GM12878 (cell line): Measurements from ENCODE around the gene TAPT1. TPM values are rescaled to one million over a fixed set of nuclear protein-coding genes. Genes with fewer than 3 reads are reported as not detected.

Experiments
- ATAC-seq: fragments of 200-7000 bp; cut with Tn5 transposase; 3 replicates; pipeline ENCODE4 v1.9.1; 2020; ENCODE audit warnings: mild to moderate bottlenecking, moderate library complexity
- BruUV-seq: library from RNA; stranded (reverse); fragments of 400-500 nt; replicated peaks from 2 replicates; lab custom pipeline; 2021; lab: Mats Ljungman, UMichigan
- CTCF ChIA-PET: fragments of 300-600 bp; sonication (Branson Sonifier 250); formaldehyde crosslinking; extraction: SDS; loops from one replicate; lab custom pipeline; 2021; ENCODE audit warnings: inconsistent platforms; lab: Yijun Ruan, JAX
- POLR2A ChIA-PET: fragments of 350-600 bp; formaldehyde crosslinking; extraction: SDS; loops from one replicate; lab custom pipeline; 2021; ENCODE audit warnings: inconsistent platforms; lab: Charles Lee
- RAD21 ChIA-PET: fragments of 300-600 bp; sonication (Branson Sonifier 250); formaldehyde crosslinking; loops from one replicate; lab custom pipeline; 2023; ENCODE audit warnings: antibody characterized with exemption; ENCODE audit not compliant: unreplicated experiment; lab: Charles Lee
- SMC1A ChIA-PET: fragments of 300-600 bp; sonication (Branson Sonifier 250); formaldehyde crosslinking; loops from one replicate; lab custom pipeline; 2023; ENCODE audit not compliant: unreplicated experiment, uncharacterized antibody; lab: Charles Lee
- DNase-seq: peaks from one replicate; pipeline ENCODE4 v3.0.0-alpha.2; 2011; ENCODE audit warnings: low read depth, low spot score
- FAIRE-seq: peaks from 3 replicates; lab custom pipeline; 2011; peaks lifted over from hg19 to GRCh38; lab: Jason Lieb, UNC
- H2AFZ ChIP-seq: 2 replicates; pipeline ENCODE4 v1.6.0; 2011; ENCODE audit warnings: low read depth, low read length, control low read depth; ENCODE audit not compliant: control insufficient read depth
- H3K27ac ChIP-seq: 2 replicates; pipeline ENCODE4 v1.5.1; 2011; ENCODE audit warnings: control low read depth; ENCODE audit not compliant: control insufficient read depth, insufficient read depth
- H3K27me3 ChIP-seq, 2 experiments: replicated peaks in 1 of 2; 2 replicates each; pipeline versions ENCODE4 v1.6.0 to v1.6.1; 2011; ENCODE audit warnings: low read length in 1 of 2; ENCODE audit not compliant: control insufficient read depth in 2 of 2, insufficient read depth in 2 of 2
- H3K36me3 ChIP-seq, 2 experiments: 2 replicates each; pipeline ENCODE4 v1.5.1; 2011; ENCODE audit warnings: low read length in 1 of 2; ENCODE audit not compliant: control insufficient read depth in 2 of 2, insufficient read depth in 2 of 2
- H3K4me1 ChIP-seq: 2 replicates; pipeline ENCODE4 v1.6.1; 2011; ENCODE audit warnings: mild to moderate bottlenecking, low read length, moderate library complexity, mixed read lengths; ENCODE audit not compliant: control insufficient read depth, insufficient read depth
- H3K4me2 ChIP-seq: 2 replicates; pipeline ENCODE4 v1.6.0; 2011; ENCODE audit warnings: control low read depth; ENCODE audit not compliant: control insufficient read depth, insufficient read depth
- H3K4me3 ChIP-seq: fragments of 200-600 bp; sonication (generic); 2 replicates; pipeline ENCODE4 v1.5.1; 2016
- H3K79me2 ChIP-seq: 2 replicates; pipeline ENCODE4 v1.6.0; 2011; ENCODE audit warnings: low read length; ENCODE audit not compliant: control insufficient read depth, insufficient read depth
- H3K9ac ChIP-seq: 2 replicates; pipeline ENCODE4 v1.8.0; 2011; ENCODE audit warnings: low read length, control low read depth, mixed read lengths; ENCODE audit not compliant: control insufficient read depth, insufficient read depth
- H3K9me3 ChIP-seq: replicated peaks from 3 replicates; pipeline ENCODE4 v1.5.1; 2011; ENCODE audit warnings: mild to moderate bottlenecking, low read length; ENCODE audit not compliant: control insufficient read depth, insufficient read depth
- H4K20me1 ChIP-seq: 2 replicates; pipeline ENCODE4 v1.6.0; 2011; ENCODE audit not compliant: control insufficient read depth, insufficient read depth
- BRCA1 ChIP-seq: IDR thresholded peaks from 2 replicates; pipeline ENCODE4 v1.6.1; 2011; ENCODE audit warnings: low read depth, low read length, improper control_type of control experiment
- DPF2 ChIP-seq: fragments of 450-650 bp; IDR thresholded peaks from 2 replicates; pipeline ENCODE4 v1.6.1; 2017; ENCODE audit warnings: mild to moderate bottlenecking
- EZH2 ChIP-seq: IDR thresholded peaks from 2 replicates; pipeline ENCODE4 v1.6.1; 2012; ENCODE audit warnings: low read depth, mild to moderate bottlenecking, control low read depth, inconsistent platforms, low read length, borderline replicate concordance; ENCODE audit not compliant: control insufficient read depth
- KAT2A ChIP-seq: conservative IDR thresholded peaks from 2 replicates; pipeline ENCODE4 v1.6.1; 2011; ENCODE audit warnings: low read depth, low read length; ENCODE audit not compliant: control insufficient read depth
- NBN ChIP-seq: fragments of 450-650 bp; IDR thresholded peaks from 2 replicates; pipeline ENCODE4 v1.6.1; 2016
- PML ChIP-seq: IDR thresholded peaks from 2 replicates; pipeline ENCODE4 v1.6.1; 2012; ENCODE audit warnings: low read length, inconsistent platforms
- SMC3 ChIP-seq: IDR thresholded peaks from 2 replicates; pipeline ENCODE4 v1.6.1; 2011; ENCODE audit warnings: low read length, improper control_type of control experiment, borderline replicate concordance
- TBL1XR1 ChIP-seq: IDR thresholded peaks from 2 replicates; pipeline ENCODE4 v1.6.1; 2012; ENCODE audit warnings: low read depth, low read length, improper control_type of control experiment
- TCF12 ChIP-seq: IDR thresholded peaks from 2 replicates; pipeline ENCODE4 v1.6.1; 2011; ENCODE audit warnings: low read depth, mild to moderate bottlenecking, low read length
- TCF7 ChIP-seq: IDR thresholded peaks from 2 replicates; pipeline ENCODE4 v1.6.1; 2014; ENCODE audit warnings: antibody characterized with exemption, borderline replicate concordance
- WGBS: methylation state at CpG from one replicate; pipeline ENCODE4 v1.1.6; 2016; ENCODE audit warnings: low lambda C conversion rate; ENCODE audit not compliant: insufficient replicate concordance, insufficient coverage; ENCODE audit errors: missing lambda C conversion rate; 5-methylcytosine and 5-hydroxymethylcytosine counted together
- in situ Hi-C: fragments of 300-500 bp; cut with MboI; formaldehyde crosslinking; loops from 9 replicates; pipeline ENCODE4 v1.14.3; 2018; ENCODE audit warnings: mixed read lengths
- intact Hi-C: fragments of 100-400 bp; cut with micrococcal nuclease; formaldehyde crosslinking; loops from one replicate; pipeline ENCODE4 v1.14.2; 2022; ENCODE audit not compliant: unreplicated experiment
- polyA plus RNA-seq, 11 experiments: library from polyadenylated mRNA; depleted of rRNA in 4 of 11; unstranded in 6 of 11; stranded (reverse) in 5 of 11; fragments of >200 nt; fragmentation: Nextera tagmentation in 4 of 11; fragmentation: Illumina TruSeq in 1 of 11; extraction: Ambion mirVana in 4 of 11; extraction: Trizol in 1 of 11; gene quantifications; 1 replicate in 1 of 11; 2 replicates in 10 of 11; pipeline versions ENCODE4 v1.2.1 to v1.2.3, GENCODE V29; 2011 to 2016; ENCODE audit warnings: inconsistent platforms in 2 of 11, missing spikeins in 2 of 11, low read depth in 1 of 11
- total RNA-seq, 4 experiments: library from RNA; depleted of rRNA in 3 of 4; stranded (reverse); fragments of >200 nt in 3 of 4; fragmentation: Illumina TruSeq in 1 of 4; extraction: Trizol in 1 of 4; gene quantifications; 2 replicates each; pipeline versions ENCODE4 v1.2.1 to v1.2.3, GENCODE V29; 2013 to 2021
- TF ChIP-seq, protein P1 (sequence below): fragments of 450-650 bp; formaldehyde crosslinking; IDR thresholded peaks from 2 replicates; pipeline ENCODE4 v1.4.0; 2022; ENCODE audit warnings: mild to moderate bottlenecking, moderate library complexity
- TF ChIP-seq, protein P2 (sequence below): IDR thresholded peaks from 2 replicates; pipeline ENCODE4 v1.6.1; 2012; ENCODE audit warnings: improper control_type of control experiment, low read depth, low read length; ENCODE audit not compliant: insufficient replicate concordance

Gene TAPT1
- total and polyA plus RNA-seq, 10 of the 15 experiments (the other 5 are each of a cell fraction or from before 2014, with no cell fraction given), result 0.91 to 23.3 (median 9.5) TPM

DNA sequence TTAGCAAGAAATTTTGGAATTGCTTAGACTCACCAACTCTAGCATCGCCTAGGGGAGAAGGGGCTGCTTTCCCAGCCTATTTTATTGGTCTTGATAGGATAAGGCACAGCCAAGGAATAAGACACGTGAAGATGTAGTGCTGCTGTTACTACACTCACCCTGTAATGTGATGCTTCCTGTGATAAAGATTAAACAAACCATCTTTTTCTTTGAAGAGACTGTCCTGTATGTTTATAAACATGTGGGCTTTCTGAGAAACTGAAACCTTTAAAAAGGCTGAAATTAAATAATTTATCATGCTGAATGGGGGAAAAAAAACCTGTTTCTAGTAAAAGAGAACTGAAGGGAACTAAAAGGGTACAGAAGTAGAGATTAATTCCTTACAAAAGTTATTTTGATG is 13.2 kb downstream of the TAPT1 start (continued):
- TF ChIP-seq BRCA1, result no peak
- TF ChIP-seq TCF7, result no peak
- no peak for TF ChIP-seq PML
- no peak for TF ChIP-seq KAT2A
- TF ChIP-seq TBL1XR1, result no peak

DNA sequence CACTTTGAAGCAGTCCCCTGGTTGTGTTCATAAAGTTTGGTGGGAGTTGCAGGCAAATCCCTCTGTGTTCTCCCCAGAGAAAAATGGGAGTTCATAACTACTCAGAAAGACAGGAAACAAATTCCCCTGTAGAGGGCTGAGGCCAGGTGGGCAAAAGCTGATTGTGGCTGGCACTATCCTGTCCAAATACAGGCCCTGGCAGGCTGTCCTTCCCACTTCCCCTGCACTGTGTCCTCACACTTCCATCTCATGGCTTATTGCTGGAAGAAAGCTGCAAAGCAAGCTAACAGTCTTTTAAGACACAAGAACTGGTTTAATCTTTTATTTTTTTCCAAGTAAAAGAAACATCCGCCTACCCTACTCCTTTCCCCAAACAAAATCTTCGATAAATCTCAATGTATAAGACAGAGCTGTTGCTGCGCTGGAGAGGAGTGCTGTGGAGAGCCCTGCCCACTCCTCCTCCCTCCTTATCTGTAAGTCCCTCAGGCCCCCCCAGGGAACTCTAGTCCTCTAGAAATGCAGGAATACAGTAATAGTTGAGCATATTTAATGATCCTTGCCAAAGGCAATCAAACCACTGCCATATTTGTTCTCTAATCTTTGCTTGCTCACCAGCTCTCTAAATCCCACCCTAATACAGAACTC is 14.0 kb downstream of the TAPT1 start:
- no peaks in the 10 kb centered on the region for H3K27me3 ChIP-seq
- RAD21 ChIA-PET, result interaction anchor here (1.0 kb wide), 1 partner anchor 12 kb away, joined by 3 read pairs; no protein-coding TSS in a partner anchor
- peak; percentile 54 for ATAC-seq
- SMC1A ChIA-PET, result interaction anchor here (0.9 to 2.8 kb wide), 4 partner anchors 10 to 52 kb away, joined by 3 to 10 read pairs (median 6); no protein-coding TSS in a partner anchor
- H3K9ac ChIP-seq, result no peak overlapping the region
- no peak overlapping the region for H2AFZ ChIP-seq
- no TSS peak for BruUV-seq
- peaks cover 3% of the 10 kb centered on the region for H3K79me2 ChIP-seq
- H3K4me1 ChIP-seq, result peaks cover 13% of the 10 kb centered on the region
- H3K36me3 ChIP-seq, result peaks cover 0 to 3% of the 10 kb centered on the region in 2 experiments; a peak in 1 of 4 replicates
- 100% methylated on average over 3 of the region's 3 CpGs for WGBS
- H3K9me3 ChIP-seq, result no peaks in the 10 kb centered on the region
- CTCF ChIA-PET, result interaction anchor here (1.8 to 4.0 kb wide), 3 partner anchors 12 to 16 kb away, joined by 3 to 21 read pairs (median 6); no protein-coding TSS in a partner anchor
- intact Hi-C loops, result loop anchor here (10.0 kb wide), 1 partner anchor 437 kb away; the partner anchor contains the start of gene CD38
- no peak overlapping the region for H3K4me3 ChIP-seq
- no peak for DNase-seq
- FAIRE-seq, result no peak
- H4K20me1 ChIP-seq, result 0 out of 2 replicates have a peak, but pooled peaks cover 5% of the 10 kb centered on the region
- H3K4me2 ChIP-seq, result no peak overlapping the region
- in situ Hi-C loops, result no loop called here
- no peak overlapping the region; the same call in 1 of the 2 replicates for H3K27ac ChIP-seq
- POLR2A ChIA-PET, result no interaction called here
- TF ChIP-seq EZH2, result no peak
- TF ChIP-seq, protein P1, sequence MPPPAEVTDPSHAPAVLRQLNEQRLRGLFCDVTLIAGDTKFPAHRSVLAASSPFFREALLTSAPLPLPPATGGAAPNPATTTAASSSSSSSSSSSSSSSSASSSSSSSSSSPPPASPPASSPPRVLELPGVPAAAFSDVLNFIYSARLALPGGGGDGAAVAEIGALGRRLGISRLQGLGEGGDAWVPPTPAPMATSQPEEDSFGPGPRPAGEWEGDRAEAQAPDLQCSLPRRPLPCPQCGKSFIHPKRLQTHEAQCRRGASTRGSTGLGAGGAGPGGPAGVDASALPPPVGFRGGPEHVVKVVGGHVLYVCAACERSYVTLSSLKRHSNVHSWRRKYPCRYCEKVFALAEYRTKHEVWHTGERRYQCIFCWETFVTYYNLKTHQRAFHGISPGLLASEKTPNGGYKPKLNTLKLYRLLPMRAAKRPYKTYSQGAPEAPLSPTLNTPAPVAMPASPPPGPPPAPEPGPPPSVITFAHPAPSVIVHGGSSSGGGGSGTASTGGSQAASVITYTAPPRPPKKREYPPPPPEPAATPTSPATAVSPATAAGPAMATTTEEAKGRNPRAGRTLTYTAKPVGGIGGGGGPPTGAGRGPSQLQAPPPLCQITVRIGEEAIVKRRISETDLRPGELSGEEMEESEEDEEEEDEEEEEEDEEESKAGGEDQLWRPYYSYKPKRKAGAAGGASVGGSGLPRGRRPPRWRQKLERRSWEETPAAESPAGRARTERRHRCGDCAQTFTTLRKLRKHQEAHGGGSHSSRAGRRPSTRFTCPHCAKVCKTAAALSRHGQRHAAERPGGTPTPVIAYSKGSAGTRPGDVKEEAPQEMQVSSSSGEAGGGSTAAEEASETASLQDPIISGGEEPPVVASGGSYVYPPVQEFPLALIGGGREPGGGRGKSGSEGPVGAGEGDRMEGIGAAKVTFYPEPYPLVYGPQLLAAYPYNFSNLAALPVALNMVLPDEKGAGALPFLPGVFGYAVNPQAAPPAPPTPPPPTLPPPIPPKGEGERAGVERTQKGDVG (CRISPR knock-in tag), result no peak
- TF ChIP-seq TCF7, result no peak
- TF ChIP-seq TCF12, result no peak
- no peak for TF ChIP-seq NBN
- TF ChIP-seq SMC3, result no peak
- TF ChIP-seq, protein P2, sequence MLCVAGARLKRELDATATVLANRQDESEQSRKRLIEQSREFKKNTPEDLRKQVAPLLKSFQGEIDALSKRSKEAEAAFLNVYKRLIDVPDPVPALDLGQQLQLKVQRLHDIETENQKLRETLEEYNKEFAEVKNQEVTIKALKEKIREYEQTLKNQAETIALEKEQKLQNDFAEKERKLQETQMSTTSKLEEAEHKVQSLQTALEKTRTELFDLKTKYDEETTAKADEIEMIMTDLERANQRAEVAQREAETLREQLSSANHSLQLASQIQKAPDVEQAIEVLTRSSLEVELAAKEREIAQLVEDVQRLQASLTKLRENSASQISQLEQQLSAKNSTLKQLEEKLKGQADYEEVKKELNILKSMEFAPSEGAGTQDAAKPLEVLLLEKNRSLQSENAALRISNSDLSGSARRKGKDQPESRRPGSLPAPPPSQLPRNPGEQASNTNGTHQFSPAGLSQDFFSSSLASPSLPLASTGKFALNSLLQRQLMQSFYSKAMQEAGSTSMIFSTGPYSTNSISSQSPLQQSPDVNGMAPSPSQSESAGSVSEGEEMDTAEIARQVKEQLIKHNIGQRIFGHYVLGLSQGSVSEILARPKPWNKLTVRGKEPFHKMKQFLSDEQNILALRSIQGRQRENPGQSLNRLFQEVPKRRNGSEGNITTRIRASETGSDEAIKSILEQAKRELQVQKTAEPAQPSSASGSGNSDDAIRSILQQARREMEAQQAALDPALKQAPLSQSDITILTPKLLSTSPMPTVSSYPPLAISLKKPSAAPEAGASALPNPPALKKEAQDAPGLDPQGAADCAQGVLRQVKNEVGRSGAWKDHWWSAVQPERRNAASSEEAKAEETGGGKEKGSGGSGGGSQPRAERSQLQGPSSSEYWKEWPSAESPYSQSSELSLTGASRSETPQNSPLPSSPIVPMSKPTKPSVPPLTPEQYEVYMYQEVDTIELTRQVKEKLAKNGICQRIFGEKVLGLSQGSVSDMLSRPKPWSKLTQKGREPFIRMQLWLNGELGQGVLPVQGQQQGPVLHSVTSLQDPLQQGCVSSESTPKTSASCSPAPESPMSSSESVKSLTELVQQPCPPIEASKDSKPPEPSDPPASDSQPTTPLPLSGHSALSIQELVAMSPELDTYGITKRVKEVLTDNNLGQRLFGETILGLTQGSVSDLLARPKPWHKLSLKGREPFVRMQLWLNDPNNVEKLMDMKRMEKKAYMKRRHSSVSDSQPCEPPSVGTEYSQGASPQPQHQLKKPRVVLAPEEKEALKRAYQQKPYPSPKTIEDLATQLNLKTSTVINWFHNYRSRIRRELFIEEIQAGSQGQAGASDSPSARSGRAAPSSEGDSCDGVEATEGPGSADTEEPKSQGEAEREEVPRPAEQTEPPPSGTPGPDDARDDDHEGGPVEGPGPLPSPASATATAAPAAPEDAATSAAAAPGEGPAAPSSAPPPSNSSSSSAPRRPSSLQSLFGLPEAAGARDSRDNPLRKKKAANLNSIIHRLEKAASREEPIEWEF, result no peak
- no peak for TF ChIP-seq DPF2
